GM12872 (cell line): ENCODE data around the gene JAG1.

ENCODE experiments used
- CTCF ChIP-seq: IDR thresholded peaks from 3 replicates; pipeline ENCODE4 v1.5.1; 2011; ENCODE audit warnings: low read depth, mild to moderate bottlenecking, low read length, moderate library complexity; ENCODE audit not compliant: insufficient read depth

Gene JAG1

GRCh38 chr20:10672624-10673127 lies 1.1 kb downstream of the JAG1 start:
- no peak for TF ChIP-seq CTCF

GRCh38 chr20:10671919-10672623 lies 1.7 kb downstream of the JAG1 start:
- TF ChIP-seq CTCF, result no peak

GRCh38 chr20:10671221-10671918 lies 2.4 kb downstream of the JAG1 start:
- peak; percentile 71 for TF ChIP-seq CTCF

GRCh38 chr20:10670501-10671220 lies 3.1 kb downstream of the JAG1 start:
- TF ChIP-seq CTCF, result no peak

GRCh38 chr20:10669843-10670446 lies 3.9 kb downstream of the JAG1 start:
- no peak for TF ChIP-seq CTCF

- no peak for TF ChIP-seq CTCF
Measured at GRCh38 chr20:10668677-10669368, 5.0 kb downstream of the JAG1 start.
